Prostate gland (tissue), 2 donors: ENCODE measurements around the gene LRRC31.
A peak's percentile ranks its signal among the peaks of the same experiment; 100 is the strongest.

ENCODE experiments used
- CTCF ChIP-seq, 4 experiments: fragments of 200-600 bp in 2 of 4; fragments of 450-650 bp in 2 of 4; sonication (generic) in 2 of 4; IDR thresholded peaks; 1 replicate in 3 of 4; 2 replicates in 1 of 4; pipeline ENCODE4 v1.5.1; 2016 to 2019; ENCODE audit warnings: antibody characterized with exemption in 4 of 4, mild to moderate bottlenecking in 2 of 4, moderate library complexity in 2 of 4
- POLR2A ChIP-seq: fragments of 450-650 bp; IDR thresholded peaks from one replicate; pipeline ENCODE4 v1.6.1; 2016; ENCODE audit warnings: antibody characterized with exemption, mild to moderate bottlenecking
- POLR2AphosphoS5 ChIP-seq: sonication (generic); formaldehyde crosslinking; IDR thresholded peaks from one replicate; pipeline ENCODE4 v1.6.1; 2017; ENCODE audit warnings: antibody characterized with exemption

GRCh38 chr3:169812332-169813235, 57.2 kb downstream of the LRRC31 start, which contains the start of the genes LRRC34 and LRRIQ4:
- TF ChIP-seq CTCF (IDR thresholded peaks at IDR 0.05) (peak in 1 of 4 experiments; percentile 6), POLR2AphosphoS5 (no peak), POLR2A (no peak)
